HS-5 (cell line): Measurements from ENCODE around the gene PSMB4.
"Not testable (repeated sequence)": the region's sequence is repeated elsewhere in the genome, so short reads cannot be mapped to it uniquely, and the experiment has no call there.

Experiments used
- DNase-seq: peaks from one replicate; pipeline ENCODE4 v3.0.0-alpha.2; 2012; ENCODE audit warnings: low read depth

Gene PSMB4

DNA sequence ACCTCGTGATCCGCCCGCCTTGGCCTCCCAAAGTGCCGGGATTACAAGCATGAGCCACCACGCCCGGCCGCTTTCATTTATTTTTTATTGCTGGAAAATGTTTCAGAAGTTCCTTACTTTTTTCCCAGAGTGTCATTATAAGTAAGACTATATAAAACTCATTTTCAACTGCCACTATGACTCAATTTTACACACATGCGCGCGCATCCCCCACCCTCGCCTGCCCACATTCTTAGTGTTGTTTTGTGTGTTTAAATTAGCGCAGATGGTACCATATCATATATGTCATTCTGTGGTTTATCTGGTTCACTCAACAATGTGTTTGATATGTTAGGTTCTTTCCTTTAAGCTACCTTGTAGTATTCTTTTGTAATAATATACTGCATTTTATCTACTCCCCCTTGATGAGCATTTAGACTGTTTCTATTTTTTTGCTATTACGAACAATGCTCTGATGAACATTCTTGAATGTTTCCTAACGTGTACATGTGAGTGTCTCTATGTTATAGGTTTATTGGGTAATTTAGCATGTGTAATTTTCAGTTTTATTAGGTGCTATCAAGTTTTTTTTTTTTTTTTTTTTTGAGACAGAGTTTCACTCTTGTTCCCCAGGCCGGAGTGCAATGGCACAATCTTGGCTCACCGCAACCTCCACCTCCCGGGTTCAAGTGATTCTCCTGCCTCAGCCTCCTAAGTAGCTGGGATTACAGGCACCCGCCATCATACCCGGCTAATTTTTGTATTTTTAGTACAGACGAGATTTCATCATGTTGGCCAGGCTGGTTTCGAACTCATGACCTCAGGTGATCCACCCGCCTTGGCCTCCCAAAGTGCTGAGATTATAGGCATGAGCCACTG lies 8.9 kb upstream of the PSMB4 start:
- DNase-seq, result not testable (repeated sequence)

DNA sequence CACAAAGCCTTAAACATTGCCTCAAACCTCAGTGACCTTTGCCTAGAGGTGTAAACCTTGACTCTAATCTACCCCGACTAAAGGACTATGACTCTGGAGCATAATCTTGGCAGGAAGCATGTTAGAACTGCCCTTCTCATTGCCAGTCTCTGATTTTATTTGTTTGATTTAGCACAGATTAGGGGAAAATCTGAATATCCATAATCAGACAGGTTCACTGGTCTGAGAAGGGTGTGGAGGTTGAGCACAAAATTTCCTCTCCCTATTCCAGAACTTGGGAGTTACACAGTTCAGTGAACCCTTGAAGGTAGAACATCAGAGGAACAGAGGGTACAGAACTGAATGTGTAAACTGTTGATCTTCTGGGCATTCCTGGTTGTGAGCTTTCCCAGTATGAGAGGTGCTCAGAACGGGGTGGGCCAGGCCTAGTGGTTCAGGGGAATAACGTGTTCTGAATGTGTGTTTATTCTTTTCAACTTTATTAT lies 8.3 kb upstream of the PSMB4 start:
- no peak for DNase-seq

DNA sequence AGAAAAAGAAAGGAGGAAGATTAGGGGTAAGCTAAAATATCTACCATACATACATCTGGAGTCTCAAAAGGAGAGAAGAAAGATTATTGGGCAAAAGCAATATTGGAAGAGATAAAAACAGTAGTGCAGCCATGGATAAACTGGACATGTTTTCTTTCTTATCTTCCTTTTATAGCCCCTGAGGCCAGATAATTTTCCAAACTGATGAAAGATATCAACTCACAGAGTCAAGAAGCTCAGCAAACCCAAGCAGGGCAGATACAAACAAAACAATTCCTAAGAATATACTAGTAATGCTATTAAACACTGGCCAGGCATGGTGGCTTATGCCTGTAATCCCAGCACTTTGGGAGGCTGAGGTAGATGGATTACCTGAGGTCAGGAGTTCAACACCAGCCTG lies 5.8 kb upstream of the PSMB4 start:
- DNase-seq, result no peak

DNA sequence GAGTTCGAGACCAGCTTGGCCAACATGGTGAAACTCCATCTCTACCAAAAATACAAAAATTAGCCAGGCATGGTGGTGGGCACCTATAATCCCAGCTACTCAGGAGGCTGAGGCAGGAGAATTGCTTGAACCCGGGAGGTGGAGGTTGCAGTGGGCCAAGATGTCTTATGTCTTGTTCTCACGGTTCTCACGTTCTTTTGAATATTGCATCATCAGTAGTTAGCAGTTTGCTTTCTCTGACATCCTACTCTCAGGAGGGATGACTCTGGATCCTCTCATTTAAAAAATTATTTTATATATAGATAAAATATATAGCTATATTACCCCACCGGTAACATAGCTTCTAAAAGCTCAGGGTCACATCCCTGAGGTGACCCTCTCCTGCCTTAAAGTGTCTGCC lies 3.1 kb upstream of the PSMB4 start:
- DNase-seq, result not testable (repeated sequence)

DNA sequence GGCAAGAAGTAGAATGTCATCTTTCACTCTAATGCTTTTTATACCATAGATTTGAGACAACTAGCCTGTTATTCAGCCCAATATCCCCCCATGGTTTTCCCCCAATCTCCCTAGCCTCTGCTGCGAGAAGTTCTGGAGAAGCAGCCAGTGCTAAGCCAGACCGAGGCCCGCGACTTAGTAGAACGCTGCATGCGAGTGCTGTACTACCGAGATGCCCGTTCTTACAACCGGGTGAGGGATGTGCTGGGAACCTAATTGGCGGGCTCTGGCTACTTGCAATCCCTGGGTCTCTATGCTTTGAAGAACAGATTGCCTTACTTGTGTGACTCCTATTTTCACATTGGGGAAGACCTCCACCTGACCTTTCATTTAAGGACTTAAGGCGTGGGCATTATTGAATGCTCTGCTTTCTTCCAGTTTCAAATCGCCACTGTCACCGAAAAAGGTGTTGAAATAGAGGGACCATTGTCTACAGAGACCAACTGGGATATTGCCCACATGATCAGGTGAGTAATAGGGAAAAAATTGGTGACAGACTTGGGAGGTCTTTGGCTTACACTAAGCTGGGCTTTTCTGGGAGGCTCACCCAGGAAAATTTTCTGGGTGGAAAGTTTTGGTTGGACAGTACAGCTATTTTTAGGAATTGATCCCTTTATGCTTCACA lies 1.9 kb downstream of the PSMB4 start:
- DNase-seq, result no peak

DNA sequence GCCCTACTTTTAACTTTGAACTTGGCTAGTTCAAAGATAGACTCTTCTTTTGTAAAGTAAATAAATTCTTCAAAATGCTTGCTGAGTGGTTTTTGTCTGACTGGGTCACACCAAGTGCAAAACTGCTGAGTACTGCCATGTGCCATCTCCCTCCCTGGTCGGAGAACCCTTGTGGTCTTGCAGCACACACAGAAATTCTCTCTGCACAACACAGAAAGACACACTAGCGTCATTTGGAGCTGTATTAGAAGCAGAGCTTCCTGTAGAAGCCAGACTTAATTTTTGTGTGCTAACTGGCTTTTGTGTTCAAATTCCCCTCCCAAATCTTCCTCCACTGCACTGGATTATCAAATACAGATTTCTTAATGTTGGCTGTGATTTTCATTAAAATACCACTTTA lies 2.5 kb downstream of the PSMB4 start:
- no peak for DNase-seq

DNA sequence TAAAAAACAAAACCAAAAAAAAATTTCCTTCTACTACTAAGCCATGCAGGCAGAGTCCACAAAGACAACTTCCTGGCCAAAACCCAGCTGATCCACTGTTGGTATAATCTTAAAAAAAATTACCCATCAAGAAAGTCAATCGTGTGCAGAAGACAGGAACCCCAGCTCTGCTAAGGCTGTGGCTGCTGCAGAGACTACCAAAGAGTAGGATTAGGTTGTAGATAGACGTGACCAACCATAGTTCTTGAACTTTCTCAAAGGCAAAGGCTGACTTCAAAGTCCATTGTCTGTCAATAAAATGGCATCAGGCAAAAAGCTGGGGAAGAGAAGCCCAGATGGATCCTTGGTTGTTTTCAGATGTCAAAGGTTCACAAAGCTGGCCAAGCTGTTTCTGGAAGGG lies 3.4 kb downstream of the PSMB4 start:
- DNase-seq, result no peak

DNA sequence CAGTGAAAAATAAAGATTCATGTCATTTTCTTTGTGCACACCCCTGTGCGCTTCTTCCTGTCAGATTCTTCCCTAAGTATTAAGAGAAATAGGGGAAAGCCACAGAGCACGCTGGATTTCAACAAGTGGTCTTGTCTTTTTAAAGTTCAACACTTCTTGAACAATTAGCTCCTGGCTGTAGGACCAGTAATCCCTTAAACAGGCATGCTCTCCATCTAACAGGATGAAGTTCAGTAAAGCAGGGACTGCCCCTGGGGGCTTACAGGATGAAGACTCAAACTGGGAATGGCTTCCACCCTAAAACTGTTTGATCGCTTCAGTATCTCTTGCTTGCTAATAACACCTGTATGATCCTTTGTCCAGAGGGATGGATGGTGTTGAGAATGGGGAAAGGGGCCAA lies 4.2 kb downstream of the PSMB4 start:
- DNase-seq, result no peak

DNA sequence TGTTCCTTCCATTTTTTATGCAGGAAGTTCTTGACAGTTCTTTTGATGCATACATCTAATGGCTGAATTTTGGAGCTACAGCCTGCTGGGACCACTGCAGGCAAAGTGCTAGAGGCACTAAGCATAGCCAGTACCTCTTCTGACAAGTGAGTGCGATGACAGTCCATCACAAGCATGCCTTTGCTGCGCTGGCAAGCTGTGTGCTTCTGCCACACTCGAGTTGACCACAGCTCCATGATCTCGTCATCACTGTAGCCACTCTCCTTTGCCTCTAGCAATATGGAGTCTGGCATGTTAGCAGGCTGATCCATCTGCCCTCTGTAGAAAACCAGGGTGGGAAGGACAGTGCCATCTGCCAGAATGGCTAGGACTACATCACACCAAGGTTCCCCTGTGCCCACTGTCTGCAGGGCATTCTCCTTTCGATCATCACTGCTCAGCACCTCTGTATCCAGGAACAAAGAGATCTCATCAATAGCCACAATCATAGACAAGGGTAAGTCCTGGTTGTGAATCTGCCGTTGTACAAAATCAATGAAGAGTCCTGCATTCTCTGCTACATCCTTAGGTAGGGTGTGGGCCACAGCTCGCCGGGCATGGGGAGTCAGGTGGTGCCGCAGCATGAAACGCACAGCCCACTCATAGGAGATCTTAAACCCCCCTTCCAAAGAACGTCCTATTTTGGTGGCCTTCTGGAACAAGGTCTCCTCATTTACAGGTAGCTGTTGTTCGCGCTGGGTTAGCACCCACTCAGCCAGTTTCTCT lies 6.0 kb downstream of the PSMB4 start:
- no peak for DNase-seq

DNA sequence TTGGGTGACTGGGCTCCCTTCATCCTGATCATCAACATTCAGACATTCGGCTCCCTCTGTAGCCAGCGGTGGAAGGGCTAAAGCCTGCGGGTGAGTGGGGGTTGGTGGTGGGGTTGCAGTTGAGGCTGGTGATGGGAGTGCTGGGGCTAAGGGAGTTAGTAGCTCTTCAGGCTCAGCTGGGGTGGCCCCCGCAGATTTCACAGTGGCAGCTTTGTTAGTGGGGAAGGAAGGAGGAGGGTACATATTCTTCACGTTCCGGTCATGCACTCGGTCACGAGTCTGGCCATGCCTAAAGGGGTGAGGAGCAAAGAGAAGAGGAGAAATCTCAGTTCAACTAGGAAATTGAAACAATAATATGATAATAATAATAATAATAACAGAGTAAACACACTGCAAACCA lies 6.8 kb downstream of the PSMB4 start:
- DNase-seq, result no peak

DNA sequence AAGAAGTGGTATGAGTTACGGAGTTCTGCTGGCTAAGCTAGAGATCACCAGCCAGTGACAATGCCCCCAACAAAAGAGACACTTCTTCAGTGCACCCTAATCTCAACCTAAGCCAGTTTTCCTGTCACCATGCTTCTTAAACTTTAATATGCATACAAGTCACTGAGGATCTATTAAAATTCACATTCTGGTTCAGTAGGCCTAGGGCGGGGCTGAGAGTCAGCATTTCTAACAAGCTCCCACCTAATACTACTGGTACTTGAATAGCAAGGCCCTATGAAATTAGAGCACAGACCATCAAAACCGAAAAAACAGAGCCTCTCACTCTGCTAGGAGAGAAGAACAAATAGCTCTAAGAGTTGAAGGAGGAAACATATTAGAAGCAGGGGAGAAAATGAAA lies 7.9 kb downstream of the PSMB4 start:
- no peak for DNase-seq

DNA sequence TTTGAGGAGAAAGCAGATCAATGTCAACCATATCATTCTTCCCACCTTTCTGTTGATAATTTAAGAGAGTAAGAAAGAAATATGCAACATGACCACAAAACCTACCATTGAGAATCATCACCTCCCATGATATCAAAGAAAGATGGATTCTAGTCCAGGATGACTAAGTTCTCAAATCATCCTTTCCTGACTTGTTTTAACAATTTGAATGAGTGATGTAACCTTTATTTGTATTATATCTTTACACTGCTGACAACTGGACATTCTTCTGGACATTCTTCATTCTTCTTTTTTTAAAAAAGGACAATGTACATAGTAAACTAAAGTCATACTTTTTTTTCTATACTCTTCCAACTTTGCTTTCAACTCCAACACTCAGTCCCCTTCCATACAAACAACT lies 9.5 kb downstream of the PSMB4 start:
- DNase-seq, result no peak

DNA sequence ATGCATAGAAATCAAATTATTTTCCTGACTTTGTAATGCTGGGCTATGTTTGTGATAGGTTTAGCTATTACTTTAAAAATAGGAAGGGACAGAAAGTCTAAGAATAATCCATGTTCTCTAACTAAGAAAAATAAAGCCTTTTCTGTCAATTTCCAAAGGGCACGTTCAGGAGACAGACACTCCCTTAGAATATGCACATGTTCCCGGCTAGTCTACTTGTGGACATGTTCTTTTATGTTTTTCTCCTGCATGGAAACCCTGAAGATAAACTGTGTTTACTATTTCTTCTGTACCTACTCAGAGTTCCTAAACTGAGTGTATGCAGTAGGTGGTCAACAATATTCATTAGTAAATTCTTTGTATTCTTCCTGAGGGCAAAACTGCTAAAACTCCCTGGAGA lies 12.5 kb downstream of the PSMB4 start:
- no peak for DNase-seq

DNA sequence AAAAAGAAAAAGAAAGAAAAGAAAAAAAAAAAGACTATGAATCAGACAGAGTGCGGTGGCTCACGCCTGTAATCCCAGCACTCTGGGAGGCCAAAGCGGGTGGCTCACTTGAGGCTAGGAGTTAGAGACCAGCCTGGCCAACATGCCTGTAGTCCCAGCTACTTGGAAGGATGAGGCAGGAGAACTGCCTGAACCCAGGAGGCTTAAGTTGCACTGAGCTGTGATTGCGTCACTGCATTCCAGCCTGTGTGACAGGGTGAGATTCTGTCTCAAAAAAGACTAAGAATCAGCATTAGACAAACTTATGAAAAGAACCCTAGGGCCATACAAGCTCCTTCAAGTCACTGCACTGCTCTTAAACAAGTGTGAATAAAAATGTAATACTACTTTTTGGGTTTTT lies 16.9 kb downstream of the PSMB4 start:
- no peak for DNase-seq

DNA sequence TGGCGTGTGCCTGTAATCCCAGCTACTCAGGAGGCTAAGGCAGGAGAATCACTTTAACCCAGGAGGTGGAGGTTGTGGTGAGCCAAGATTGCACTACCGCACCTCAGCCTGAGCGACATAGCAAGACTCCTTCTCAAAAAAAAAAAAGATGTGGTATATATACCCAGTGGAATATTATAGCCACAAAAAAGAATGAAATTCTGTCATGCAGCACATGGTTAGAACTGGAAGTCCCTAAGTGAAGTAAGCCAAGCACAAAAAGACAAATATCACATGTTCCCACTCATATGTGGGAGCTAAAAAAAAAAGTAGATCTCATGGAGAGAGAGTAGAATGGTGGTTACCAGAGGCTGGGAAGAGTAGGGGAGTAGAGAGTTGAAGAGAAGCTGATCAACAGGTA lies 18.7 kb downstream of the PSMB4 start:
- no peak for DNase-seq

DNA sequence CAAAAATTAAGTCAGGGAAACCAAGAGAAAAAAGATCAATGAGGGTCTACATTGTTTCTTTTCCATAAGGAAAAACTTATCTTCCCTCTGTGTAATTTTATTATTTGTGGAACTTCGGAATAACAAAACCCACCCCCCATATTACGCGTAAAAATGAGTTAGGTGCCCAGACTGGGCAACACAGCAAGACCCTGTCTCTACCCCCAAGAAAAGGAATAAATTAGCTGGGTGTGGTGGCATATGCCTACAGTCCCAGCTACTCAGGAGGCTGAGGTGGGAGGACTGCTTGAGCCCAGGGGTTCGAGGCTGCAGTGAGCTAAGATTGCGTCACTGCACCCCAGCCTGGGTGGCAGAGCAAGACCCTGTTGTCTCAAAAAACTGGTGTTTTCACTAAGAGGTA lies 20.4 kb downstream of the PSMB4 start:
- no peak for DNase-seq

DNA sequence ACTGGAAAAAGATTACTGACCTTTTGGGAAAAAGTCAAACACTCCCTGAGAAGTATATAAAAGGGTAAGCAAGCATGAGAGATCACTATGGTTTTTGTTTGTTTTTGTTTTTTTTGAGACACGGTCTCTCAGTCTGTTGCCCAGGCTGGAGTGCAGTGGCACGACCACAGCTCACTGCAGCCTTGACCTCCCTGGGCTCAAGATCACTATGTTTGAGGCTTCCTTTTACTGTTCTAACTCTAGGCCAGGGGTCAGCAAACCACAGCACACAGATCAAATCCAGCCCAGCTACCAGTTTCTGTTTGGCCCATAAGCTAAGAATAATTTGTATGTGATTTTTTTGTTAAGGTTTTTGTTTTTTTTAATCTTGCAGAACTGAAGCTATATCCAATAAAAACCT lies 25.7 kb downstream of the PSMB4 start:
- DNase-seq, result no peak

DNA sequence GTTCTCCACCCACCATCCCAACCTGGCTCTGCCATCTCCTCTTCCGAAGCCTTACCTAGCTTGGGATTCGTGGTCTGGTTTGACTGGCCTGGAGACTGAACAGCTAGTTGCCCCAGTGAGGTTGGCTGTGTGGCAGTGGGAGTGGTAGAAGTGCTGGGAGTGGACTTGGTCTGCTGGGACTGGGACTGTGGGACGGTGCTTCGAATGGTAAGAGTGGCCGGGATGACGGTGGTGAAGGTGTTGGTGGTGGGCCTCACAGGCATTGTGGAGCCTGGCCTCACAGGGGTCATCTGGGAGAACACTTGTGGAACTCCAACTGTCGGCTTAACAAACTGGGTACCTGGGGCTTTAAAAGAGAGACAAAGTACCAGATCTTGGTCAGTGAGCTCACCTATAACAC lies 28.7 kb downstream of the PSMB4 start:
- no peak for DNase-seq

DNA sequence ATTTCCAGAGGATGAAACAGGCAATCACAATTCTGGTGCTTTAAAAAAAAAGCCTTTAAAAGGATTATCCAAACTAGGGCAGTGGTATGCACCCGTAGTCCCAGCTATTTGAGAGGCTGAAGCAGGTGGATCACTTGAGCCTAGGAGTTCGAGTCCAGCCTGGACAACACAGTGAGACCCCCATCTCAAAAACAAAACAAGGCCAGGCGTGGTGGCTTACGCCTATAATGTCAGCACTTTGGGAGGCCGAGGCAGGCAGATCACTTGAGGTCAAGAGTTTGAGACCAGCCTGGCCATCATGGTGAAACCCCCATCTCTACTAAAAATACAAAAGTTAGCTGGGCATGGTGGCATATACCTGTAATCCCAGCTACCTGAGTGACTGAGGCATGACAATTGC lies 34.5 kb downstream of the PSMB4 start:
- DNase-seq, result not testable (repeated sequence)

DNA sequence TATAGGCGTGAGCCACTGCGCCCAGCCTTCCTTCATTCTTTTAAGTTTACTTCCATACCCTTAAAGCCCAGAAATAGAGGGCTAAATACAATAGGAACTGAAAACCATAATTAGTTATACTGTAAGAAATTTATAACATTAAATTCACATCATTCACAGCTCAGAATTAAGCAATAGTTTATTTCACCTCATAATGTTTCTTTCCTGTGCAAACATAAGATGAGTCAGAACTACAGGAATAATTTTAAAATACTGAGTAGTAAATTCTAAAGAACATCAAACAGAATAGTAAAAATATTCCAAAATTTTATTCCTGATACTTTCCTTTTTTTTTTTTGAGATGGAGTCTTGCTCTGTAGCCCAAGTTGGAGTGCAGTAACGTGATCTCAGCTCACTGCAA lies 35.8 kb downstream of the PSMB4 start:
- no peak for DNase-seq

DNA sequence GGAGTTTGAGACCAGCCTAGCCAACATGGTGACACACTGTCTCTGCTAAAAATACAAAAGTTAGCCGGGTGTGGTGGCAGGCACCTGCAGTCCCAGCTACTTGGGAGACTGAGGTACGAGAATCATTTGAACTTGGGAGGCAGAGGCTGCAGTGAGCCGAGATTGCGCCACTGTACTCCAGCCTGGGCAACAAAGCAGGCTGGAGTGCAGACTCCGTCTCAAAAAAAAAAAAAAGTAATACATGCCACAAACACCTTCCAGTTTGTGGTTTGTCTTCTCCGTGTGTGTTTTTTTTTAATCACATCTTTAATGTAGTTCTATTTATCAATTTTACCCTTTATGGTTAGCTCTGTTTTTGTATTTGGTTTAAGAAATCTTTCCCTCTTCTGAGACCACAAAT lies 37.6 kb downstream of the PSMB4 start:
- DNase-seq, result no peak

DNA sequence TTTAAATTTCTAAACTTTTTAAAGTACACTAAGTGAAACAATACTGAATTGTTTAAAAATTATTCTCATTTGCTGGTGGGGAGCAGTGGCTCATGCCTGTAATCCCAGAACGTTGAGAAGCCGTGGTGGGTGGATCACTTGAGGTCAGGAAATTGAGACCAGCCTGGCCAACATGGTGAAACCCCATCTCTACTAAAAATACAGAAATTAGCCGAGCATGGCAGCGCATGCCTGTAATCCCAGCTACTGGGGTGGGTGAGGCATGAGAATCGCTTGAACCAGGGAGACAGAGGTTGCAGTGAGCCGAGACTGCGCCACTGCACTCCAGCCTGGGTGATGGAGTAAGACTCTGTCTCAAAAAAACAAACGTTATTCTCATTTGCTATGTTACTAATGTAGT lies 38.0 kb downstream of the PSMB4 start:
- DNase-seq, result not testable (repeated sequence)
